Measurements from ENCODE around the gene TBC1D8.

DNA sequence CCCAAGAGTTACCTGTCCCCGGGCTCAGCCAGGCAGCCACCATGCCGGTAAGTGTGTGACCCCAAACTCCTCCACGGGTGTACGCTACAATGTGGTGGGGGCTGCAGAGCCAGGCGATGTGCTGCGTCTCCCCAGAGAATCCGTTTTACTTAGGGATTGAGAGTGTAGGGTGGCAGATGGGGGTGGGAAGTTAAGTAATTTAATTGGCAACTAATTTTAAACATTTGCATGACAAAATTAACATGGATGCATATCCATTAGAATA lies 175.7 kb downstream of the TBC1D8 start:
- TF ChIP-seq, protein P1, sequence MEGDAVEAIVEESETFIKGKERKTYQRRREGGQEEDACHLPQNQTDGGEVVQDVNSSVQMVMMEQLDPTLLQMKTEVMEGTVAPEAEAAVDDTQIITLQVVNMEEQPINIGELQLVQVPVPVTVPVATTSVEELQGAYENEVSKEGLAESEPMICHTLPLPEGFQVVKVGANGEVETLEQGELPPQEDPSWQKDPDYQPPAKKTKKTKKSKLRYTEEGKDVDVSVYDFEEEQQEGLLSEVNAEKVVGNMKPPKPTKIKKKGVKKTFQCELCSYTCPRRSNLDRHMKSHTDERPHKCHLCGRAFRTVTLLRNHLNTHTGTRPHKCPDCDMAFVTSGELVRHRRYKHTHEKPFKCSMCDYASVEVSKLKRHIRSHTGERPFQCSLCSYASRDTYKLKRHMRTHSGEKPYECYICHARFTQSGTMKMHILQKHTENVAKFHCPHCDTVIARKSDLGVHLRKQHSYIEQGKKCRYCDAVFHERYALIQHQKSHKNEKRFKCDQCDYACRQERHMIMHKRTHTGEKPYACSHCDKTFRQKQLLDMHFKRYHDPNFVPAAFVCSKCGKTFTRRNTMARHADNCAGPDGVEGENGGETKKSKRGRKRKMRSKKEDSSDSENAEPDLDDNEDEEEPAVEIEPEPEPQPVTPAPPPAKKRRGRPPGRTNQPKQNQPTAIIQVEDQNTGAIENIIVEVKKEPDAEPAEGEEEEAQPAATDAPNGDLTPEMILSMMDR (IDR thresholded peaks at IDR 0.05; ENCODE audit: low read depth, low read length), result no peak
- TF ChIP-seq, protein P2, sequence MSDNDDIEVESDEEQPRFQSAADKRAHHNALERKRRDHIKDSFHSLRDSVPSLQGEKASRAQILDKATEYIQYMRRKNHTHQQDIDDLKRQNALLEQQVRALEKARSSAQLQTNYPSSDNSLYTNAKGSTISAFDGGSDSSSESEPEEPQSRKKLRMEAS (IDR thresholded peaks at IDR 0.05; ENCODE audit: low read depth, low read length), result no peak

All from NB4 (cell line).